HepG2 (cell line): ENCODE measurements around the gene LRATD1. TPM values are rescaled to one million over a fixed set of nuclear protein-coding genes. Genes with fewer than 3 reads are reported as not detected.

Experiments used
- ATAC-seq: fragments of 200-7000 bp; cut with Tn5 transposase; 3 replicates; pipeline ENCODE4 v1.9.1; 2020; ENCODE audit warnings: mild to moderate bottlenecking, moderate library complexity
- BruUV-seq: library from RNA; stranded (reverse); fragments of 400-500 nt; replicated peaks from 2 replicates; lab custom pipeline; 2021; lab: Mats Ljungman, UMichigan
- CTCF ChIA-PET: fragments of 300-600 bp; formaldehyde crosslinking; extraction: SDS; loops from one replicate; lab custom pipeline; 2021; ENCODE audit warnings: low total read pairs, inconsistent platforms, low intra/inter-chr PET ratio; lab: Yijun Ruan, JAX
- POLR2A ChIA-PET: fragments of 350-600 bp; sonication (Branson Sonifier 250); formaldehyde crosslinking; loops from one replicate; lab custom pipeline; 2020; ENCODE audit warnings: antibody characterized with exemption, inconsistent platforms; lab: Yijun Ruan, JAX
- DNase-seq: peaks from one replicate; pipeline ENCODE4 v3.0.0-alpha.2; 2015; ENCODE audit warnings: low spot score
- FAIRE-seq: peaks from 3 replicates; lab custom pipeline; 2011; peaks lifted over from hg19 to GRCh38; lab: Jason Lieb, UNC
- H2AFZ ChIP-seq: one replicate; pipeline ENCODE4 v1.6.1; 2011; ENCODE audit warnings: low read length, inconsistent platforms
- H3K27ac ChIP-seq: fragments of 300-600 bp; 3 replicates; pipeline ENCODE4 v1.8.0; 2011; ENCODE audit warnings: mixed run types, mild to moderate bottlenecking, mixed read lengths, low read length, inconsistent platforms; ENCODE audit not compliant: insufficient read depth; ENCODE audit errors: extremely low read length
- H3K27me3 ChIP-seq, 2 experiments: fragments of 200-600 bp in 1 of 2; 2 replicates in 1 of 2; 3 replicates in 1 of 2; pipeline versions ENCODE4 v1.6.0 to v1.8.0; 2011; ENCODE audit warnings: low read length in 2 of 2, mild to moderate bottlenecking in 2 of 2, moderate library complexity in 2 of 2, inconsistent platforms in 1 of 2; ENCODE audit not compliant: insufficient read depth in 2 of 2, control insufficient read depth in 1 of 2
- H3K36me3 ChIP-seq, 2 experiments: fragments of 200-600 bp in 1 of 2; replicated peaks in 1 of 2; 2 replicates in 1 of 2; 3 replicates in 1 of 2; pipeline versions ENCODE4 v1.5.1 to v1.8.0; 2011; ENCODE audit warnings: low read length in 2 of 2, inconsistent platforms in 1 of 2; ENCODE audit not compliant: insufficient read depth in 2 of 2, control insufficient read depth in 1 of 2
- H3K4me1 ChIP-seq: 2 replicates; pipeline ENCODE4 v1.5.1; 2012; ENCODE audit warnings: low read length, inconsistent platforms; ENCODE audit not compliant: insufficient read depth
- H3K4me2 ChIP-seq: 2 replicates; pipeline ENCODE4 v1.6.0; 2011; ENCODE audit warnings: low read depth, low read length, inconsistent platforms
- H3K4me3 ChIP-seq, 3 experiments: fragments of 200-600 bp in 1 of 3; sonication (generic), shearing (Covaris generic) in 1 of 3; replicated peaks in 1 of 3; 2 replicates each; pipeline ENCODE4 v1.5.1; 2011 to 2016; ENCODE audit warnings: low read length in 3 of 3, inconsistent platforms in 2 of 3, low read depth in 2 of 3, mild to moderate bottlenecking in 2 of 3, control low read depth in 1 of 3, mixed read lengths in 1 of 3; ENCODE audit not compliant: insufficient read depth in 1 of 3
- H3K79me2 ChIP-seq: one replicate; pipeline ENCODE4 v1.6.1; 2011; ENCODE audit warnings: low read length, inconsistent platforms; ENCODE audit not compliant: insufficient read depth
- H3K9ac ChIP-seq: 2 replicates; pipeline ENCODE4 v1.6.0; 2011; ENCODE audit warnings: mild to moderate bottlenecking, low read depth, low read length, inconsistent platforms; ENCODE audit not compliant: insufficient read depth
- H3K9me3 ChIP-seq: 2 replicates; pipeline ENCODE4 v1.5.1; 2012; ENCODE audit warnings: mild to moderate bottlenecking, low read length
- H4K20me1 ChIP-seq: 2 replicates; pipeline ENCODE4 v1.6.0; 2011; ENCODE audit warnings: inconsistent platforms, mild to moderate bottlenecking, low read length, moderate library complexity; ENCODE audit not compliant: insufficient read depth
- GABPA ChIP-seq, 2 experiments: IDR thresholded peaks; 2 replicates each; pipeline ENCODE4 v1.6.1; 2011 to 2016; ENCODE audit warnings: low read depth in 2 of 2, low read length in 1 of 2, missing biosample characterization in 1 of 2, missing genetic modification characterization in 1 of 2
- GATAD1 ChIP-seq: IDR thresholded peaks from 2 replicates; pipeline ENCODE4 v1.6.1; 2016; ENCODE audit warnings: missing genetic modification reagents, missing compliant biosample characterization
- ISL2 ChIP-seq: sonication (generic); formaldehyde crosslinking; IDR thresholded peaks from 2 replicates; pipeline ENCODE4 v1.5.0; 2020; ENCODE audit warnings: missing genetic modification reagents
- ISX ChIP-seq: sonication (generic); formaldehyde crosslinking; conservative IDR thresholded peaks from 2 replicates; pipeline ENCODE4 v1.5.0; 2020; ENCODE audit warnings: missing genetic modification reagents
- KLF16 ChIP-seq, 2 experiments: sonication (generic) in 1 of 2; formaldehyde crosslinking in 1 of 2; IDR thresholded peaks; 2 replicates each; pipeline versions ENCODE4 v1.6.1 to v1.8.0; 2016 to 2023; ENCODE audit warnings: missing genetic modification reagents in 2 of 2, missing compliant biosample characterization in 1 of 2
- NR2F6 ChIP-seq, 2 experiments: IDR thresholded peaks; 2 replicates each; pipeline ENCODE4 v1.6.1; 2016; ENCODE audit warnings: antibody characterized with exemption in 1 of 2, mild to moderate bottlenecking in 1 of 2
- POLR2A ChIP-seq, 2 experiments: IDR thresholded peaks; 2 replicates each; pipeline ENCODE4 v1.6.1; 2011; ENCODE audit warnings: low read depth in 2 of 2, low read length in 2 of 2, mild to moderate bottlenecking in 1 of 2, moderate library complexity in 1 of 2; ENCODE audit not compliant: insufficient read depth in 1 of 2
- STAG1 ChIP-seq: sonication (generic); formaldehyde crosslinking; IDR thresholded peaks from 2 replicates; pipeline ENCODE4 v1.4.0; 2020; ENCODE audit warnings: missing genetic modification reagents
- WGBS: methylation state at CpG from one replicate; pipeline ENCODE4 v1.1.6; 2017; ENCODE audit warnings: low lambda C conversion rate; 5-methylcytosine and 5-hydroxymethylcytosine counted together
- in situ Hi-C: cut with HindIII; loops from 2 replicates; pipeline ENCODE4 v1.10.0; 2017; ENCODE audit warnings: low pct_unique_long_range_greater_than_20kb; ENCODE audit not compliant: extremely low pct_ligation_motif_present
- intact Hi-C: fragments of 100-400 bp; cut with micrococcal nuclease; formaldehyde crosslinking; loops from one replicate; pipeline ENCODE4 v1.10.0; 2022; ENCODE audit not compliant: unreplicated experiment
- polyA plus RNA-seq, 8 experiments: library from polyadenylated mRNA; depleted of rRNA in 3 of 8; stranded (reverse) in 7 of 8; unstranded in 1 of 8; fragments of >200 nt; fragmentation: Illumina TruSeq in 4 of 8; extraction: Trizol in 4 of 8; gene quantifications; 2 replicates each; pipeline versions ENCODE4 v1.2.1 to v1.2.3, GENCODE V29; 2011 to 2016; ENCODE audit warnings: low read depth in 4 of 8, missing spikeins in 1 of 8, mixed read lengths in 1 of 8; ENCODE audit not compliant: insufficient read depth in 1 of 8
- total RNA-seq, 5 experiments: library from RNA; depleted of rRNA; stranded (reverse); fragments of >200 nt; fragmentation: Illumina TruSeq; extraction: Trizol; gene quantifications; 2 replicates each; pipeline ENCODE4 v1.2.3, GENCODE V29; 2016; ENCODE audit warnings: low read depth in 1 of 5
- TF ChIP-seq, protein P1 (sequence below): sonication (generic); formaldehyde crosslinking; IDR thresholded peaks from 2 replicates; pipeline ENCODE4 v1.5.0; 2020; ENCODE audit warnings: mild to moderate bottlenecking, missing genetic modification reagents, moderate library complexity
- TF ChIP-seq, protein P2 (sequence below): sonication (generic); formaldehyde crosslinking; IDR thresholded peaks from 2 replicates; pipeline ENCODE4 v1.4.0; 2020; ENCODE audit warnings: missing genetic modification reagents, borderline replicate concordance

LRATD1 gene
- total and polyA plus RNA-seq, 2 of the 13 experiments (the other 11 are each of a cell fraction or from before 2014, with no cell fraction given) = 0.07 TPM; not detected in 1

DNA sequence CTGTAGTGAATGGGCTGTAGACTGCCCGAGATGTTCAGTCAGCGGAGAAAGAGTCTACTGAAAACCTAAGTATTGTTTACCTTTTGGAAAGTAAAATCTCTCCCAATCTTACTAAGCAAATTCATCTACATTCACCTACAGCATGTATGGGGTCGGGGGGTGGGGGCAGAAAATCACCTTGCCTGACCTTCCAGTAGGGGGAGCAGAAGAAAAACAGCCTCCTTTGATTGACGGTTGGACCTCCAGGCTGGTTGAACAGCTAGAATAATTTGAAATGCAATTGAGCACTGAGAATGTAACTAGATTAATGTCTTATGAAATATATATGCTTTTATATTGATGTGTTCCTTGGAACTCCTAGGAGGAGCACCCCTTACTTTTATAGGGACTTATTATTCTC is 10.0 kb downstream of the LRATD1 start:
- peak; percentile 30; the same call in 1 of the 2 replicates for TF ChIP-seq STAG1 (CRISPR knock-in tag)
- TF ChIP-seq GATAD1 (CRISPR knock-in tag) = no peak
- TF ChIP-seq POLR2A (IDR thresholded peaks at IDR 0.05; ENCODE audit: insufficient read depth in 1 of 2, low read depth in 2 of 2, low read length in 2 of 2) = no peak
- no peak for TF ChIP-seq KLF16 (CRISPR knock-in tag; IDR thresholded peaks at IDR 0.05)
- no peak for TF ChIP-seq GABPA (IDR thresholded peaks at IDR 0.05; ENCODE audit: low read depth, low read length)
- no peak for TF ChIP-seq GABPA (CRISPR knock-in tag; IDR thresholded peaks at IDR 0.05; ENCODE audit: low read depth)
- no peak for TF ChIP-seq ISX (CRISPR knock-in tag)
- TF ChIP-seq, protein P1, sequence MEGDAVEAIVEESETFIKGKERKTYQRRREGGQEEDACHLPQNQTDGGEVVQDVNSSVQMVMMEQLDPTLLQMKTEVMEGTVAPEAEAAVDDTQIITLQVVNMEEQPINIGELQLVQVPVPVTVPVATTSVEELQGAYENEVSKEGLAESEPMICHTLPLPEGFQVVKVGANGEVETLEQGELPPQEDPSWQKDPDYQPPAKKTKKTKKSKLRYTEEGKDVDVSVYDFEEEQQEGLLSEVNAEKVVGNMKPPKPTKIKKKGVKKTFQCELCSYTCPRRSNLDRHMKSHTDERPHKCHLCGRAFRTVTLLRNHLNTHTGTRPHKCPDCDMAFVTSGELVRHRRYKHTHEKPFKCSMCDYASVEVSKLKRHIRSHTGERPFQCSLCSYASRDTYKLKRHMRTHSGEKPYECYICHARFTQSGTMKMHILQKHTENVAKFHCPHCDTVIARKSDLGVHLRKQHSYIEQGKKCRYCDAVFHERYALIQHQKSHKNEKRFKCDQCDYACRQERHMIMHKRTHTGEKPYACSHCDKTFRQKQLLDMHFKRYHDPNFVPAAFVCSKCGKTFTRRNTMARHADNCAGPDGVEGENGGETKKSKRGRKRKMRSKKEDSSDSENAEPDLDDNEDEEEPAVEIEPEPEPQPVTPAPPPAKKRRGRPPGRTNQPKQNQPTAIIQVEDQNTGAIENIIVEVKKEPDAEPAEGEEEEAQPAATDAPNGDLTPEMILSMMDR (CRISPR knock-in tag) = peak; percentile 27; the same call in 1 of the 2 replicates
- 0 out of 2 replicates have a peak, but pooled peaks have one; percentile 19 for TF ChIP-seq NR2F6 (IDR thresholded peaks at IDR 0.05)
- TF ChIP-seq NR2F6 (CRISPR knock-in tag; IDR thresholded peaks at IDR 0.05) = peak; percentile 29; the same call in 1 of the 2 replicates
- TF ChIP-seq, protein P2, sequence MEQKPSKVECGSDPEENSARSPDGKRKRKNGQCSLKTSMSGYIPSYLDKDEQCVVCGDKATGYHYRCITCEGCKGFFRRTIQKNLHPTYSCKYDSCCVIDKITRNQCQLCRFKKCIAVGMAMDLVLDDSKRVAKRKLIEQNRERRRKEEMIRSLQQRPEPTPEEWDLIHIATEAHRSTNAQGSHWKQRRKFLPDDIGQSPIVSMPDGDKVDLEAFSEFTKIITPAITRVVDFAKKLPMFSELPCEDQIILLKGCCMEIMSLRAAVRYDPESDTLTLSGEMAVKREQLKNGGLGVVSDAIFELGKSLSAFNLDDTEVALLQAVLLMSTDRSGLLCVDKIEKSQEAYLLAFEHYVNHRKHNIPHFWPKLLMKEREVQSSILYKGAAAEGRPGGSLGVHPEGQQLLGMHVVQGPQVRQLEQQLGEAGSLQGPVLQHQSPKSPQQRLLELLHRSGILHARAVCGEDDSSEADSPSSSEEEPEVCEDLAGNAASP (CRISPR knock-in tag) = 0 out of 2 replicates have a peak, but pooled peaks have one; percentile 15
- TF ChIP-seq ISL2 (CRISPR knock-in tag) = no peak
- intact Hi-C loops = loop anchor here (2.0 kb wide), 1 partner anchor 302 kb away; no protein-coding TSS in a partner anchor
- Histone ChIP-seq H3K27ac (no peak overlapping the region), H3K4me1 (no peaks in the 10 kb centered on the region), H3K36me3 (no peaks in the 10 kb centered on the region), H3K4me3 (no peak overlapping the region), H3K79me2 (no peaks in the 10 kb centered on the region), H3K4me2 (no peak overlapping the region), H3K9me3 (no peaks in the 10 kb centered on the region), H4K20me1 (no peaks in the 10 kb centered on the region), H2AFZ (no peak overlapping the region), H3K27me3 (no peaks in the 10 kb centered on the region), H3K9ac (no peak overlapping the region)
- ATAC-seq (peak; percentile 61), FAIRE-seq (peak; percentile 48), DNase-seq (no peak)
- ChIA-PET POLR2A (no interaction called here), CTCF (interaction anchor here (1.1 kb wide), 1 partner anchor 303 kb away, joined by 3 read pairs; no protein-coding TSS in a partner anchor)
- WGBS = 14% methylated on average over 4 of the region's 4 CpGs
- in situ Hi-C loops = loop anchor here (25.0 kb wide), 1 partner anchor 945 kb away; the partner anchor contains the start of gene DDX1
- BruUV-seq = no TSS peak
